SW480 (cell line): ENCODE data around the gene ASPSCR1.

Experiments
- DNase-seq: peaks from one replicate; pipeline ENCODE4 v3.0.0-alpha.2; 2016; ENCODE audit warnings: low spot score

Gene ASPSCR1

GRCh38 chr17:82055965-82056728 is 78.7 kb downstream of the ASPSCR1 start:
- DNase-seq, result no peak

DNA sequence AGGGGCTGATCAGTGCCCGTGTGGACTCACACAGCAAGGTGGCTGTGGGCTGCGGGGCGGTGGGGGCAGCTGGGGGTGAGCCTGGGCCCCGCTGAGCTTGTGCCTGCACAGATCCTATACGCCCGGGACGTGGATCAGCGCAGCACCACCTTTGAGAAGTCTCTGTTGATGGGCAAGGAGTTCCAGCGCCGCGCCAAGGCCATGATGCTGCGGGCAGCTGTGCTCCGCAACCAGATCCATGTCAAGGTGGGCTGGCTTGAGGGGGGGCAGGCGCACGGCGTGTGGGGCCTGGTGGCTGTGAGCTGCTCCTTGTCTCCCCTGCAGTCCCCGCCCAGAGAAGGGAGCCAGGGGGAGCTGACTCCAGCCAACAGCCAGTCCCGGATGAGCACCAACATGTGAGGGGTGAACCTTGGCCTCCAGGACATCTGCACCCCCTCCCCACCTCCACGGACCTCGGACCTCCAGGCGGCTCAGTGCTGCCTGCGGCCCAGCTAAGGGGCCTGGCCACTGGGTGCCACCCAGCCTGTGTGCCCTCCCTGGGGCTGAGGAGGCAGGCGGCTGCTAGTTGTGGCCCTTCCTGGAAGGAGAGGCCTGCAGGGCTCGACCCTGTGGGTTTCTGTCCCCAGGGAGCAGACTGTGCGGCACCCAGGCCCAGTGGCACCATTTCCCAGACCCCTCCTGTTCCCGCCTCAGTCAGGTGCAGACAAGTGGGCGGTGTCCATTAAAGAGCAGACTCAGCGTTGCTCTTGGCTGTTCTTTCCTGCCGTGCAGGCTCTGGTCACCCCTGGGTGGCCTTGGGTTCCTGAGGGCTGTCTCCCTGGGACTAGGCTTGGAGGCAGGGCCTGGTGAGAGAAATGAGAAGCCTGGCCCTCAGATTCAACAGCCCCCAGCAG is 79.5 kb downstream of the ASPSCR1 start:
- DNase-seq, result no peak

GRCh38 chr17:82058230-82058854 is 80.9 kb downstream of the ASPSCR1 start:
- no peak for DNase-seq

GRCh38 chr17:82058855-82059249 is 81.4 kb downstream of the ASPSCR1 start:
- no peak for DNase-seq

- no peak for DNase-seq
Measured at GRCh38 chr17:82059272-82060000, 82.0 kb downstream of the ASPSCR1 start.

GRCh38 chr17:82060001-82060380 is 82.6 kb downstream of the ASPSCR1 start:
- no peak for DNase-seq

- no peak for DNase-seq
Measured at GRCh38 chr17:82060614-82061013, 83.2 kb downstream of the ASPSCR1 start.

DNA sequence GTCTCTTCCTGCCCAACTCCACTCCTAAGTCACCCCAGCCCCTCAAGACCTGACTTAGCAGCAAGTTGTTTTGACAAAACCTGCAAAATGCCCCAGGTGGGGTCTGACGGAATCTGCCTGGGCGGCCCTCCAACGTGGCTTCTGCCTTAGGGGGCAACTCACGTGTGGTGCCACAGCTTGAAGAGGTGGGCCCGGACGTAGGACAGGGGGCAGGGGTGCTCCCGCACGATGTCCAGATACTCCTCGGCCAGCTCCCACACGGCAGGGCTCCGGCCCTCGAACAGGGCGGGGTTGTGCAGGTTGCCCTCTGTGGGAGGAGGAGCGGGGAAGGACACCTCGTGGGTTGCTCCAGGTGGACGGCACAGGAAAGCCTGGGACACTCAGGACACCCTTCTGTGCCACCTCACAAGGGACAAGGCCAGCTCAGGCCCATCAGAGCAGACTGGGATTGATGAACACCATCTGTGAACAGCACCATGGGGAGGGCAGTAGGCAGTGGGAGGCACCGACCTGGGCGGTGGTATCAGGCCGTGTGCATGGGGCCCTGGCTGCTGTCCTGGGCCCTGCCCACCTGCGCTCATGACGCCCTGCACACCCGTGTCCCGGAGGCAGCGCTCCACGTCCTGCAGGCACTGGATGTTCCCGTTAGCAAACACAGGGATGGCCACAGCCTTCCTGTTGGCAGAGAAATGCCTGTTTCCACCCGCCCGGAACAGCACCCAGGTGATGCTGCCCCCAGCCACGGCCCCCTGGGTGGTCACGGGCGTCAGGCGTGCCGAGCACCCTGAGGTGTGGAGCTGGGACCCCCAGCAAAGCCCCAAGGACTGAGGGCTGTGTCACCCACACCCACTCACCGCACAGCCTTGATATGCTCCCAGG is 83.9 kb downstream of the ASPSCR1 start:
- no peak for DNase-seq

GRCh38 chr17:82062076-82062983 is 84.9 kb downstream of the ASPSCR1 start:
- DNase-seq, result no peak

DNA sequence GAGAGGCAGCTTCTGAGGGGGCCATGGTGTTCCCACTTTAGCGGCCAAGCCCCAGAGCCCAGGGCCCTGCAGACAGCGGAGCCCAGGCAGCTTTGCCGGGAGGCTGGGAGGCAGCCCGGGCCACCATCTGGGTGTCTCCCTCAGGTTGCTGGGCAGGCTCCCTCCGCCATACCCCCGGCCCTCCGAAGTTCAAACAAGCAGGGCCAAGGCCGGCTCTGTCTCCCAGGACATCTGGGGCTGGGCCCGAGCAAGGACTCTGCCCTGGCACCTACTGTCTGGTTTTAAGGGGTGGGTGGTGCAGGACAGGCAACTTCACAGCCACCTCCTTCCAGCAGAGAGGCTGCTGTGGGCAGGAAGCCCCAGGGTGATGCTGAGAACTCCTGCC is 85.5 kb downstream of the ASPSCR1 start:
- DNase-seq, result no peak

DNA sequence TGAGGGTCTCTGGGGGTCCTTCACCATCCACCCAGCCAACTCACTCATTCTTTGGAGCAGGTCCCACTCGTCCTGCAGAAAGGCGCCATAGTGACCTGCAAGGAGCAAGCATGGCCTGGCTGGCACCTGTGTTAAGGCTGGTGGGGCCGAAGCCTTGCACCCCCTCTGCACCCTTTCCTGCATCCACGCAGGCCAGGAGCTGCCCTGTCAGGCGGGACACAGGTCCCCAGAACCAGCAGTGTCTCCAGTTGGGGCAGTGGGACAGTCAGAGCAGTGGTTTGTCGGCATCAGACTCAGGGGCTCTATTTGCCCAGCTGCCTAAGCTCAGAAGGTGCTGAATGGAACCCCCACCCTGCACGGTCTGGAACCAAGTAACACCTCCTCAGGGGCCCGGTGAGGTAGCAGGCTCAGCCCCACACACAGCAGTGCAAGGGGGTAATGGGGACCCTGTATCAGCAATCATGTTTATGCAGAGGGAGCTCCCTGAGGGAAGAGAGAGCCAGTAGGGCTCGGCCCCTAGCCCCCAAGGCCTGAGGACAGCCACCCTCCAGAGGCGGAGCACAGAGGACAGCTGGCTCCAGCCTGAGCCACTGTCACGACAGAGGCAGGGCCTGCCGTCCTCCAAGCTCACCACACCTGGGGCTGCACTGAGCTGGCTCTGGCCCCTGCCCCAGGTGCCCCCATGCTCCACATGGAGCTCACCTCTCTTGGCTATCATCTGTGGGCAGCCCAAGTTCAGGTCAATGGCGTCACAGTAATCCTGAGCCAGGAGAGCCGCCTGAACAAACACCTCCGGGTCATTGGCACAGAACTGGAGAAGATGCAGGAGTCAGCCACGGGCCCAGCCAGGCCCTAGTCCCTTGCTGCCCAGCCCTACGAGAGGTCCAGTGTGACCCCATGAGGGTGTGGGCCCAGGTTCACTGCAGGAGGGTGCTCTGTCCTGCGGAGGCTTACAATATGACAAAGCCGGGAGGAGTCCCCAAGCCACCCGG is 86.3 kb downstream of the ASPSCR1 start:
- no peak for DNase-seq

GRCh38 chr17:82064433-82065192 is 87.2 kb downstream of the ASPSCR1 start:
- DNase-seq, result peak; percentile 57

- no peak for DNase-seq
Measured at GRCh38 chr17:82065193-82065637, 87.8 kb downstream of the ASPSCR1 start.

DNA sequence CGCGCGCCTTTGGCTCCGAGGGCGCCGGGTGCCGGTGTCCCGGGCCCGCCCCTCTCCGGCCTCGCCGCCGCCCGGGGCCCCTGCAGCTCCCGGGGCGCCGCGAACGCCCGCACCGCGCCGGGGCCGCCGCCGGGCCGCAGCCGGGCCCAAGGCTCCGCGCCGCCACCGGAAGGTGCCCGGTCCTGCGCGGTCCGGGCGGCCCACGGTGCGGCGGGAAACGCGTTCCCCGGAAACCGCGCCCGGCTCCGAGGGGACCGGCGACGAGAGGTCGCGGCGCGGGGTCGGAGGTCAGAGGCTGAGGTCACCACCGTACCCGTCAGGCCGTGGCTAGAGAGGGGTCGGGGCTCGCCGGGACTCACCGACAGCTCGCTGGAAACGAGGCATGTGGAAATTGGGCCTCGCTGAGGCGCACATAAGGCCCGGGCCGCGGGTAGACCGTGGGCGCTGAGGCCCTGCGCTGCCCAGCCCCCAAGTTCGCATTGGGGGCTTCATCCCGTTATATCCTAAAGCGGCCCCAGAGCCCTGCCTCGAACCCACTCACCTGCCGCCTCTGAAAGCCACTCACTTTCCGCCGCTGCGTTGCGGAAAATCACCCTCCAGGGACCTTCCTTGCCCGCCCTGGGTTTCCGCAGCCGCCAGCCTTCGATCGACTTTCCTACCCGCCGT is 88.3 kb downstream of the ASPSCR1 start, which contains the start of gene DUS1L:
Gene DUS1L, minus strand, starts transcription at position 167 of the 666 bp plus-strand sequence. CDS start 745 bp downstream, outside the sequence.
- DNase-seq, result peak; percentile 19
